ENCODE results near the gene TNFRSF12A.

- TF ChIP-seq, protein P1, sequence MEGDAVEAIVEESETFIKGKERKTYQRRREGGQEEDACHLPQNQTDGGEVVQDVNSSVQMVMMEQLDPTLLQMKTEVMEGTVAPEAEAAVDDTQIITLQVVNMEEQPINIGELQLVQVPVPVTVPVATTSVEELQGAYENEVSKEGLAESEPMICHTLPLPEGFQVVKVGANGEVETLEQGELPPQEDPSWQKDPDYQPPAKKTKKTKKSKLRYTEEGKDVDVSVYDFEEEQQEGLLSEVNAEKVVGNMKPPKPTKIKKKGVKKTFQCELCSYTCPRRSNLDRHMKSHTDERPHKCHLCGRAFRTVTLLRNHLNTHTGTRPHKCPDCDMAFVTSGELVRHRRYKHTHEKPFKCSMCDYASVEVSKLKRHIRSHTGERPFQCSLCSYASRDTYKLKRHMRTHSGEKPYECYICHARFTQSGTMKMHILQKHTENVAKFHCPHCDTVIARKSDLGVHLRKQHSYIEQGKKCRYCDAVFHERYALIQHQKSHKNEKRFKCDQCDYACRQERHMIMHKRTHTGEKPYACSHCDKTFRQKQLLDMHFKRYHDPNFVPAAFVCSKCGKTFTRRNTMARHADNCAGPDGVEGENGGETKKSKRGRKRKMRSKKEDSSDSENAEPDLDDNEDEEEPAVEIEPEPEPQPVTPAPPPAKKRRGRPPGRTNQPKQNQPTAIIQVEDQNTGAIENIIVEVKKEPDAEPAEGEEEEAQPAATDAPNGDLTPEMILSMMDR (IDR thresholded peaks at IDR 0.05), result no peak
- TF ChIP-seq EP300 (IDR thresholded peaks at IDR 0.05), result no peak
Observed at GRCh38 chr16:2970563-2970962, 49.6 kb upstream of the TNFRSF12A start.
